Measurements from ENCODE around the gene GNA12. TPM values are rescaled to one million over a fixed set of nuclear protein-coding genes. Genes with fewer than 3 reads are reported as not detected.

Gene GNA12
- total RNA-seq, 1 donor from 2014 or later, result 19.3 TPM

GRCh38 chr7:2775785-2776184 is 68.3 kb downstream of the GNA12 start:
- TF ChIP-seq, protein P1, sequence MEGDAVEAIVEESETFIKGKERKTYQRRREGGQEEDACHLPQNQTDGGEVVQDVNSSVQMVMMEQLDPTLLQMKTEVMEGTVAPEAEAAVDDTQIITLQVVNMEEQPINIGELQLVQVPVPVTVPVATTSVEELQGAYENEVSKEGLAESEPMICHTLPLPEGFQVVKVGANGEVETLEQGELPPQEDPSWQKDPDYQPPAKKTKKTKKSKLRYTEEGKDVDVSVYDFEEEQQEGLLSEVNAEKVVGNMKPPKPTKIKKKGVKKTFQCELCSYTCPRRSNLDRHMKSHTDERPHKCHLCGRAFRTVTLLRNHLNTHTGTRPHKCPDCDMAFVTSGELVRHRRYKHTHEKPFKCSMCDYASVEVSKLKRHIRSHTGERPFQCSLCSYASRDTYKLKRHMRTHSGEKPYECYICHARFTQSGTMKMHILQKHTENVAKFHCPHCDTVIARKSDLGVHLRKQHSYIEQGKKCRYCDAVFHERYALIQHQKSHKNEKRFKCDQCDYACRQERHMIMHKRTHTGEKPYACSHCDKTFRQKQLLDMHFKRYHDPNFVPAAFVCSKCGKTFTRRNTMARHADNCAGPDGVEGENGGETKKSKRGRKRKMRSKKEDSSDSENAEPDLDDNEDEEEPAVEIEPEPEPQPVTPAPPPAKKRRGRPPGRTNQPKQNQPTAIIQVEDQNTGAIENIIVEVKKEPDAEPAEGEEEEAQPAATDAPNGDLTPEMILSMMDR (conservative IDR thresholded peaks at IDR 0.05; ENCODE audit: low read depth, low read length), result no peak
- H3K4me3 ChIP-seq (ENCODE audit: low read depth, low read length), result no peak overlapping the region
- DNase-seq (ENCODE audit: low read depth), result no peak

DNA sequence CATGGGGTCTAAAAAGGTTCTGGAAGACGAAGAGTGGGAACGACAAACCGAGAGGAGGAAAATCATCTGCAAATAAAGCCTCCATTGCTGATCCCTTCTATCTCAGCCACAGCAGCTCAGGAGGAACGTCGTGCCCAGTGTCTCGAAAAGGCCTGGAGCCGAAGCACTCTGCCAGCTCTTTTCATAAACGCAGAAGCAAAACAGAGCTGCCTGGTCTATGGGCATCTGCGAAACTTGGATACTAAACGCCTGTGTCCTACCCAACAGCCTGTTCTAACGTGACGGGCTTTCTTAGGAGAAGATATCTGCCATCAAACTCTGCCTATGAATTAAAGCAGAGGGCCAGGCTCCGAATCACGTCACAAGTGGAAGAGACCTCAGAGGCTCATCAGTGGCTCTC is 68.7 kb downstream of the GNA12 start:
- no peak overlapping the region for H3K4me3 ChIP-seq (ENCODE audit: low read depth, low read length)
- TF ChIP-seq, protein P1 (conservative IDR thresholded peaks at IDR 0.05; ENCODE audit: low read depth, low read length), result no peak
- DNase-seq (ENCODE audit: low read depth), result no peak

DNA sequence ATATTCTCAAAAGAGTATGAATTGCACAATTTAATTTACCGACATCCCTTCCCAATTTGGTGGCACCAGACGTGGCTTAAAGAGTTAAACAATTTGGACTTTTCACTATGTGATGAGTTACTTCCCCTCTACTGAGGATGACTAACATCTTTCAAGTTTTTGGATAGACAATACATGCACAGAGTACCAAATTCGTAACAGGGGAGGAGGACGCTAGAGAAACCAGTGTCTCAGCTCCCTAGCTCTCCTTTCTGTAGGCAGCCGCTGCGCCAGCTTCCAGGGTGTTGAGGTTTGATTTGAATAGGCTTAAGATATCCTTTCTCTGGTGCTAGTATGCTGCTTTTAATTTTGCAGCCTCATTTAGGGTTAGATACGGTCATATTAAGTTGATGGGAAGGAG is 69.2 kb downstream of the GNA12 start:
- no peak overlapping the region for H3K4me3 ChIP-seq (ENCODE audit: low read depth, low read length)
- TF ChIP-seq, protein P1 (conservative IDR thresholded peaks at IDR 0.05; ENCODE audit: low read depth, low read length), result no peak
- DNase-seq (ENCODE audit: low read depth), result no peak

DNA sequence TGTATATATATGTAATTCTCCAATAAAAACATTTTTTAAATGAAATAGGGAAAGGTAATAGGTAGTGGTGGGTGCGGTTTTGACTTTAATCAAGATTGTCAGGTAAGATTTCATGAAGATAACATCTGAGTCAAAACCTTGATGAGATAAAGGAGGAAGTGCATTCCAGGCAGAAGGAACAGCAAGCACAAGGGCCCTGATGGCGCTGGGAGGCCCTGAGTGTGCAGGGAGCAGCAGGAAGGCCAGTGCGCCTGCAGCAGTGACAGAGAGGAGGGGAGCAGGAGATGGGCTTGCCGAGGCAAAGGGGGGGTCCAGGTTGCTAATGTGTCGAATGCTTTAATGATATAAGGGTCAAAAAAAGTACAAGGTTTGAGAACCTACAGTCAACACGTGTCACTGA is 69.8 kb downstream of the GNA12 start:
- TF ChIP-seq, protein P1 (conservative IDR thresholded peaks at IDR 0.05; ENCODE audit: low read depth, low read length), result no peak
- DNase-seq (ENCODE audit: low read depth), result no peak
- H3K4me3 ChIP-seq (ENCODE audit: low read depth, low read length), result no peak overlapping the region

- H3K4me3 ChIP-seq (ENCODE audit: low read depth, low read length), result no peak overlapping the region
- TF ChIP-seq, protein P1 (conservative IDR thresholded peaks at IDR 0.05; ENCODE audit: low read depth, low read length), result no peak
- no peak for DNase-seq (ENCODE audit: low read depth)
Observed at GRCh38 chr7:2773608-2774007, 70.5 kb downstream of the GNA12 start.

DNA sequence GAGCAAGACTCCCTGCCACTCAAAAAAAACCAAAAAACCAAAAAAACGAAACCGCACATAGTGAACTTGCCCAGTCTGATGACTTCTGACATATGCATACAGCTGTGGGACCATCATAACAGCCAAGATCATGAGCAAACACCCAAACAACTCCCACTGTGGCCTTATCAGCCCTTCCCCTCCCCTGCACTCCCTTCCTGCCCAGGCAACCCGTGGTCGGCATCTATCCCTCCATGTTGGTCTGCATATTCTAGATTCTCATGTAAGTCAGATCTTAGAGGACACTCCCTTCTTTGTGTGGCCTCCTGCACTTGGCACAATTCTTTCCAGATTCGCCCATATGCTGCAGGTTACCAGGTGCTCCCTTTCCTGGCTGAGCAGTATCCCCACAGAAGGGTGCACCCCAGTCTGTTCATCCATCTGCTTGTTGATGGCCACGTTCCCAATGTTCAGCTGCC is 72.8 kb downstream of the GNA12 start:
- DNase-seq (ENCODE audit: low read depth), result no peak
- TF ChIP-seq, protein P1 (conservative IDR thresholded peaks at IDR 0.05; ENCODE audit: low read depth, low read length), result no peak

GRCh38 chr7:2764621-2765020 is 79.5 kb downstream of the GNA12 start:
- no peak for DNase-seq (ENCODE audit: low read depth)
- TF ChIP-seq, protein P1 (conservative IDR thresholded peaks at IDR 0.05; ENCODE audit: low read depth, low read length), result no peak
- no peak overlapping the region for H3K4me3 ChIP-seq (ENCODE audit: low read depth, low read length)

More for the DNA sequence above, 72.8 kb downstream of the GNA12 start:
- H3K4me3 ChIP-seq (ENCODE audit: low read depth, low read length), result no peak overlapping the region

Measured in epithelial cell of proximal tubule (primary cell).